Osteocyte (in vitro differentiated cells): Measurements from ENCODE around the gene METAP1. TPM values are rescaled to one million over a fixed set of nuclear protein-coding genes. Genes with fewer than 3 reads are reported as not detected.

Experiments used
- DNase-seq: peaks from one replicate; pipeline ENCODE4 v3.0.0; 2021; ENCODE audit warnings: mixed read lengths; ENCODE audit not compliant: unreplicated experiment; ENCODE audit errors: extremely low spot score
- H3K27ac Mint-ChIP-seq: one replicate; pipeline ENCODE4 v1.8.0; 2021; ENCODE audit warnings: mild to moderate bottlenecking, mixed read lengths; ENCODE audit not compliant: unreplicated experiment
- H3K27me3 Mint-ChIP-seq: one replicate; pipeline ENCODE4 v1.8.0; 2021; ENCODE audit warnings: mixed read lengths; ENCODE audit not compliant: unreplicated experiment
- H3K36me3 Mint-ChIP-seq: one replicate; pipeline ENCODE4 v1.8.0; 2021; ENCODE audit warnings: mixed read lengths; ENCODE audit not compliant: unreplicated experiment
- H3K4me1 Mint-ChIP-seq: one replicate; pipeline ENCODE4 v1.8.0; 2021; ENCODE audit warnings: mixed read lengths; ENCODE audit not compliant: unreplicated experiment
- H3K4me3 Mint-ChIP-seq: one replicate; pipeline ENCODE4 v1.8.0; 2021; ENCODE audit warnings: mild to moderate bottlenecking, moderate library complexity, mixed read lengths; ENCODE audit not compliant: unreplicated experiment
- H3K9me3 Mint-ChIP-seq: one replicate; pipeline ENCODE4 v1.8.0; 2021; ENCODE audit warnings: mixed read lengths; ENCODE audit not compliant: unreplicated experiment
- total RNA-seq: library from RNA; stranded (reverse); gene quantifications from 2 replicates; pipeline ENCODE4 v1.2.1, GENCODE V29; 2021
- TF ChIP-seq, protein P1 (sequence below): fragments of 200-600 bp; sonication (generic); IDR thresholded peaks from 2 replicates; pipeline ENCODE4 v1.5.0; 2021; ENCODE audit warnings: antibody characterized with exemption, mild to moderate bottlenecking, moderate library complexity

Gene METAP1
- total RNA-seq, 1 donor from 2014 or later = 28.7 TPM

DNA sequence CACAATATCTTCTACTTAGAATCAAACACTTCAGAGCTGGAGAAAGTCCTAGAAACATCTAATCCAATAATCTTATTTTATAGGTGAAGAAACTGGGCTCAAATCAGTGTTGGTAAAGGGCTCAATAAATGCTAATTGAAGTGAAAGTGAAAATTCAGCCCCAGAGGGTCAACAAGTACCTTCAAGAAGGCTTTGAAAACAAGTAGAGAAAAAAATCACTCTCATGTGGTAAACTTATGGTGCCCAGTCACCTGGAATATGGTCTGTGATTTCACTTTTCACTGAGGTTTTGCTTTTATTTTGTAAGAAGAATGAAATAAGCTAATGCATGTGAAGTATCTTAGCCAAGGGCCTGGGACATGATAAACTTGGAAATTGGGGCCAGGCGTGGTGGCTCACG is 37.5 kb upstream of the METAP1 start:
- no peaks in the 10 kb centered on the region for H3K9me3 Mint-ChIP-seq
- H3K27me3 Mint-ChIP-seq = no peaks in the 10 kb centered on the region
- no peak overlapping the region for H3K4me3 Mint-ChIP-seq
- no peak for DNase-seq
- H3K27ac Mint-ChIP-seq = no peak overlapping the region
- TF ChIP-seq, protein P1, sequence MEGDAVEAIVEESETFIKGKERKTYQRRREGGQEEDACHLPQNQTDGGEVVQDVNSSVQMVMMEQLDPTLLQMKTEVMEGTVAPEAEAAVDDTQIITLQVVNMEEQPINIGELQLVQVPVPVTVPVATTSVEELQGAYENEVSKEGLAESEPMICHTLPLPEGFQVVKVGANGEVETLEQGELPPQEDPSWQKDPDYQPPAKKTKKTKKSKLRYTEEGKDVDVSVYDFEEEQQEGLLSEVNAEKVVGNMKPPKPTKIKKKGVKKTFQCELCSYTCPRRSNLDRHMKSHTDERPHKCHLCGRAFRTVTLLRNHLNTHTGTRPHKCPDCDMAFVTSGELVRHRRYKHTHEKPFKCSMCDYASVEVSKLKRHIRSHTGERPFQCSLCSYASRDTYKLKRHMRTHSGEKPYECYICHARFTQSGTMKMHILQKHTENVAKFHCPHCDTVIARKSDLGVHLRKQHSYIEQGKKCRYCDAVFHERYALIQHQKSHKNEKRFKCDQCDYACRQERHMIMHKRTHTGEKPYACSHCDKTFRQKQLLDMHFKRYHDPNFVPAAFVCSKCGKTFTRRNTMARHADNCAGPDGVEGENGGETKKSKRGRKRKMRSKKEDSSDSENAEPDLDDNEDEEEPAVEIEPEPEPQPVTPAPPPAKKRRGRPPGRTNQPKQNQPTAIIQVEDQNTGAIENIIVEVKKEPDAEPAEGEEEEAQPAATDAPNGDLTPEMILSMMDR = no peak
- no peaks in the 10 kb centered on the region for H3K4me1 Mint-ChIP-seq
- H3K36me3 Mint-ChIP-seq = no peaks in the 10 kb centered on the region

DNA sequence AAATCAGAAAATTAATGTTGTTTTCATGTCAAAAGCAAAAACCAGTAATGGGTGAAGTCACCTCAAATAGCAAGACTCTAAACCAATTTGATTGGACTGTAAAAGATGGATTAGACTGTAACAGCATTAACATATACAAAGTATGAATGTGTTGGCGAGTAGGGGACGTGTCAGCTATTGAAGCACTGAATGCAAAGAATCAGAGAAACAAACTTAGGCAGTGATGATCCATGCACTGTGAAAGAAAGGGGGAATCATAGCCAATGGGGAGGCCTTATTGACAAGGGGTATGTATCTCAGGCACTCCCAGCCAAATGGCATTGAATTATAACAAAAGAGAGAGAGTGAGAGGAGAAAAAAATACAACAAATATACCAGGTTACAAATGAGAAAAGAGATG is 36.1 kb upstream of the METAP1 start:
- Mint-ChIP-seq H3K4me1 (no peaks in the 10 kb centered on the region), H3K9me3 (no peaks in the 10 kb centered on the region), H3K36me3 (no peaks in the 10 kb centered on the region), H3K27ac (no peak overlapping the region), H3K27me3 (no peaks in the 10 kb centered on the region), H3K4me3 (no peak overlapping the region)
- no peak for DNase-seq
- TF ChIP-seq, protein P1 = no peak

DNA sequence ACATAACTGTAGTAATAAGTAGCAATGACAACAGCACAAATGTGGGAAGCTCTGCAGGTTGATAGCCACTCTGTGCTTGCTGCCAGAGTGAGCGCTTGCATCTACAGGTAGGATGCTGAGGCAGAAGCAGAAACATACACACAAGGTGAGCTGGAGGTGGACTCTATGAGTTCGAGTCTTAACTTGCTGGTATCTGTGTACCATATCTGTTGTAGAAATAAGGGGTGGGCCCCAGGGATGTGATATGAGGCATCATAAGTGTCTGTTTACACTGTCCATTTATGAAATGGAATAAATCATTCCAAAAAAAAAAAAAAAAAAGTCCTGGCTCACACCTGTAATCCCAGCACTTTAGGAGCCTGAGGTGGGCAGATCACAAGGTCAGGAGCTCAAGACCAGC is 33.8 kb upstream of the METAP1 start:
- no peaks in the 10 kb centered on the region for H3K4me1 Mint-ChIP-seq
- no peak overlapping the region for H3K4me3 Mint-ChIP-seq
- H3K27ac Mint-ChIP-seq = no peak overlapping the region
- H3K27me3 Mint-ChIP-seq = peaks cover 2% of the 10 kb centered on the region
- H3K36me3 Mint-ChIP-seq = no peaks in the 10 kb centered on the region
- TF ChIP-seq, protein P1 = no peak
- no peak for DNase-seq
- peaks cover 3% of the 10 kb centered on the region for H3K9me3 Mint-ChIP-seq

DNA sequence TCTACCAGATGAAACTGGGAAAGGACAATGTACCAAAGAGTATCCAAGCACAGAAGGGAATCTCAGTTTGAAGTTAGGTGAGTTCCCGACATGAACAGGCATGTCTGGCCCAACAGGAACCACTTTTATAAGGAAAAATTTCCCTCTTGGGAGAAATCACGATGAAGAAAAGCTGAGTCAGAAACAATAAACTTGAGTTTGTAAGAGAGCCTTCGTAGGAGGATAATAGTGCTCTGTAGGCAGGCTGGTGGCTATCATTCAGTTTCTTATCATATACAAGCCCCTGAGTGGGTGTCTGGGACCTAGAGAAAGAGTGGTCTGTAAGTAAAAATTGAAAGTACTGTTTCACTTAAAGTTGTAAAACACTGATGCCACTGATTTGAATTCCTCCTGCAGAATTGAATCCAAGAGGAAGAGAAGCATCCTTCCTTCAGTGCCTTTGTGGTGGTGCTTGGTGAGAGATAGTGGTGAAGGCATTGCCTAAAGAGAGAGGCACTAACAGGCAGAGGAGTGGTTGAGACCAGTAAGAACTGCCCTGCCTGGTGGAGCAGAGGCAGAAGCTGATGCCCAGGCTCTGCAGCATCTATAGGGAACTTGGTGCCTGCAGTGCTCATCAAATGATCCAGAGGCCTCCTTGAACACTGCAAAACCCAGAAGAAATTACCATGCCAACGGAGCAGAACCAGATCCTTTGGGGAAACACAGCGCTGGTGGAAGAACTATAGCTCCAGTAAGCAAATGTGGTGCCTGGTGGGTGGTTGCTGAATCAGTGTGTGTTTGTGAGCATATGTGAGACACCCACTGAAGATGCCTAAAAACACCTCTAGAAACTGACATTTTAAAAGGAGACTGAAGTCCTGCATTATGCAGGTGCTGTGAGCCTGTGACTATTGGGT is 31.7 kb upstream of the METAP1 start:
- DNase-seq = no peak
- no peak overlapping the region for H3K4me3 Mint-ChIP-seq
- peaks cover 2% of the 10 kb centered on the region for H3K27me3 Mint-ChIP-seq
- no peak overlapping the region for H3K27ac Mint-ChIP-seq
- TF ChIP-seq, protein P1 = no peak
- no peaks in the 10 kb centered on the region for H3K4me1 Mint-ChIP-seq
- H3K36me3 Mint-ChIP-seq = no peaks in the 10 kb centered on the region
- peaks cover 3% of the 10 kb centered on the region for H3K9me3 Mint-ChIP-seq

DNA sequence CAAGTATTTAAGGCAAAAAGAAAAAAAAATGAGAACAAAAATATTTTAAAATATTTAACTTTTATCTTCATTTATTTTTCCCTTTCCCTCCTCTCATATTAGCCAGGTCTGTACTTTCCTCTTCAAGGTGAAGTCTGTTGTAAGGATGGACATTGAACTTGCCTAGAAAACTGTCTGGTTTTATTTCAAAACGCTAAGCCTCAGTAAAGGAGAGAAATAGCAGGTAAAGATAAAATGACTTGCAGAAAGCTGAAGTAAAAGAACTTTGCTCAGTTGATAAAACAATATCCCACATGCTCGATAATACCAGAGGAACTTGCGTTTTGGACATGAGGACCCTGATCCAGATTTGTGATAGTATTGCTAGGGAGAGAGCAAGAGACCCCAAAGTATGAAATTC is 28.6 kb upstream of the METAP1 start:
- DNase-seq = no peak
- Mint-ChIP-seq H3K36me3 (no peaks in the 10 kb centered on the region), H3K27ac (no peak overlapping the region), H3K9me3 (peaks cover 3% of the 10 kb centered on the region), H3K27me3 (peaks cover 8% of the 10 kb centered on the region), H3K4me3 (no peak overlapping the region), H3K4me1 (no peaks in the 10 kb centered on the region)
- TF ChIP-seq, protein P1 = no peak
